ENCODE results near the gene PDE11A. TPM values are rescaled to one million over a fixed set of nuclear protein-coding genes. Genes with fewer than 3 reads are reported as not detected.

Gene PDE11A
- total and polyA plus RNA-seq, 2 of the 8 experiments (the other 6 are each of a cell fraction or from before 2014, with no cell fraction given), result 0.19 to 0.23 TPM

DNA sequence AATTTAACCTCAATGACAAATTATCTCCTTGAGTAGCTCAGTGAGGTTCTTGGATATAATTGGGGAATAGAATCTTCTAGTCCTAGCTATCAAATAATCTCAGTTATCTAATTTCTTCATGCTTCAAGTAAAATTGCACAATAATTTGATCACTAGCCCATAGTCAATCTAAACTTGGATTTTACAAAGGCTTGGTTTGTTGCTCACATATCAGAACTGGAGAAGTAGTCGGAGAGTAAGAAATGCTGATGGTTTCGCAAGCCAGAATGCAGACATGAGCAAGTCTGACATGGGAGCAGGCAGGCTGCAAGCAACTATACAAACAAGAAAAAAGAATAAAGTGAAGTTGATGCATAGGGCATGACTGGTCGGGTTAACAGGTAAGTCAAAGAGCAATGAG is 11.7 kb upstream of the PDE11A start:
- Histone ChIP-seq H4K5ac (ENCODE audit: insufficient read length, low read depth, low read length) (no peak overlapping the region), H3K23me2 (ENCODE audit: low read depth, low read length) (no peaks in the 10 kb centered on the region), H3K4ac (replicated peaks; ENCODE audit: insufficient read length, low read depth, low read length) (no peak overlapping the region), H2AFZ (ENCODE audit: low read length) (no peak overlapping the region), H4K91ac (replicated peaks; ENCODE audit: insufficient read length, low read length) (no peak overlapping the region), H4K20me1 (replicated peaks in 1 of 2; ENCODE audit: control insufficient read depth in 1 of 2, insufficient read depth in 2 of 2, low read length in 2 of 2) (no peaks in the 10 kb centered on the region), H2BK120ac (replicated peaks; ENCODE audit: low read depth, low read length) (no peak overlapping the region), H3K56ac (replicated peaks; ENCODE audit: insufficient read length, low read depth, low read length) (no peak overlapping the region), H3K9ac (replicated peaks in 1 of 4; ENCODE audit: extremely low read depth in 1 of 4, low read depth in 3 of 4, low read length in 3 of 4) (no peak overlapping the region), H3K4me2 (ENCODE audit: insufficient read depth in 1 of 2, low read depth in 2 of 2, low read length in 2 of 2) (no peak overlapping the region), H2AK5ac (ENCODE audit: low read depth, low read length) (no peak overlapping the region), H4K8ac (ENCODE audit: extremely low read depth, insufficient read depth, low read length) (no peak overlapping the region), H2BK5ac (ENCODE audit: low read depth, low read length) (no peak overlapping the region), H2BK15ac (ENCODE audit: low read length) (no peak overlapping the region), H3K9me3 (ENCODE audit: insufficient read depth in 2 of 2, low read depth in 1 of 2, low read length in 1 of 2) (peaks cover 2% of the 10 kb centered on the region in 2 experiments; a peak in 1 of 4 replicates), H3K27me3 (replicated peaks in 1 of 4; ENCODE audit: control insufficient read depth in 3 of 4, extremely low read depth in 1 of 4, insufficient read depth in 3 of 4, low read length in 3 of 4) (no peaks in the 10 kb centered on the region), H3K14ac (ENCODE audit: insufficient read length) (no peak overlapping the region), H3K4me1 (replicated peaks in 1 of 4; ENCODE audit: control insufficient read depth in 3 of 4, insufficient read depth in 4 of 4, low read length in 3 of 4) (peaks cover 0 to 3% (median under 1%) of the 10 kb centered on the region in 4 experiments; a peak in 1 of 7 replicates), H3K23ac (ENCODE audit: insufficient read length) (no peak overlapping the region), H3K36me3 (ENCODE audit: control insufficient read depth in 2 of 4, insufficient read depth in 4 of 4, low read length in 3 of 4) (no peaks in the 10 kb centered on the region), H3K27ac (ENCODE audit: low read depth, low read length) (no peak overlapping the region), H3K4me3 (ENCODE audit: extremely low read depth in 1 of 4, insufficient read depth in 2 of 4, low read depth in 3 of 4, low read length in 4 of 4) (no peak overlapping the region), H2BK20ac (ENCODE audit: low read length) (no peak overlapping the region), H3K18ac (ENCODE audit: extremely low read depth, low read length) (no peak overlapping the region), H2BK12ac (ENCODE audit: low read depth, low read length) (no peak overlapping the region), H3K79me2 (ENCODE audit: control insufficient read depth in 1 of 2, insufficient read depth in 2 of 2, low read length in 2 of 2) (no peaks in the 10 kb centered on the region), H3K79me1 (ENCODE audit: low read depth, low read length) (no peaks in the 10 kb centered on the region)
- WGBS, 2 experiments (ENCODE audit: extremely low coverage in 1 of 2, insufficient coverage in 1 of 2, insufficient read length in 1 of 2, insufficient replicate concordance in 2 of 2, low coverage in 1 of 2, low lambda C conversion rate in 2 of 2, missing lambda C conversion rate in 1 of 2), result 85% methylated on average over 3 of the region's 3 CpGs; no CpG with 5 or more reads in 1 of the 2 experiments
- DNase-seq (ENCODE audit: low read depth in 1 of 2, low spot score in 2 of 2), result no peak
- FAIRE-seq, result no peak
- TF ChIP-seq CHD2 (IDR thresholded peaks at IDR 0.05; ENCODE audit: low read length), result no peak
- no peak for TF ChIP-seq NRF1 (IDR thresholded peaks at IDR 0.05; ENCODE audit: low read depth, low read length)
- no peak for TF ChIP-seq ASH2L (IDR thresholded peaks at IDR 0.05; ENCODE audit: low read length)
- TF ChIP-seq GTF2F1 (IDR thresholded peaks at IDR 0.05; ENCODE audit: borderline replicate concordance, low read depth, low read length), result no peak
- TF ChIP-seq, protein P1, sequence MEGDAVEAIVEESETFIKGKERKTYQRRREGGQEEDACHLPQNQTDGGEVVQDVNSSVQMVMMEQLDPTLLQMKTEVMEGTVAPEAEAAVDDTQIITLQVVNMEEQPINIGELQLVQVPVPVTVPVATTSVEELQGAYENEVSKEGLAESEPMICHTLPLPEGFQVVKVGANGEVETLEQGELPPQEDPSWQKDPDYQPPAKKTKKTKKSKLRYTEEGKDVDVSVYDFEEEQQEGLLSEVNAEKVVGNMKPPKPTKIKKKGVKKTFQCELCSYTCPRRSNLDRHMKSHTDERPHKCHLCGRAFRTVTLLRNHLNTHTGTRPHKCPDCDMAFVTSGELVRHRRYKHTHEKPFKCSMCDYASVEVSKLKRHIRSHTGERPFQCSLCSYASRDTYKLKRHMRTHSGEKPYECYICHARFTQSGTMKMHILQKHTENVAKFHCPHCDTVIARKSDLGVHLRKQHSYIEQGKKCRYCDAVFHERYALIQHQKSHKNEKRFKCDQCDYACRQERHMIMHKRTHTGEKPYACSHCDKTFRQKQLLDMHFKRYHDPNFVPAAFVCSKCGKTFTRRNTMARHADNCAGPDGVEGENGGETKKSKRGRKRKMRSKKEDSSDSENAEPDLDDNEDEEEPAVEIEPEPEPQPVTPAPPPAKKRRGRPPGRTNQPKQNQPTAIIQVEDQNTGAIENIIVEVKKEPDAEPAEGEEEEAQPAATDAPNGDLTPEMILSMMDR (IDR thresholded peaks at IDR 0.05; ENCODE audit: control extremely low read depth in 1 of 3, insufficient read depth in 1 of 3, low read depth in 1 of 3, low read length in 3 of 3), result no peak
- no peak for TF ChIP-seq TAF1 (IDR thresholded peaks at IDR 0.05; ENCODE audit: low read depth, low read length)
- no peak for TF ChIP-seq SIN3A (conservative IDR thresholded peaks at IDR 0.05 in 1 of 2, IDR thresholded peaks at IDR 0.05 in 1 of 2; ENCODE audit: low read depth in 1 of 2, low read length in 2 of 2)
- TF ChIP-seq CREB1 (IDR thresholded peaks at IDR 0.05), result no peak
- TF ChIP-seq ZNF274 (IDR thresholded peaks at IDR 0.05; ENCODE audit: borderline replicate concordance, extremely low read depth, low read length), result no peak
- ChIA-PET POLR2A (ENCODE audit: partially characterized antibody) (no interaction called here), CTCF (ENCODE audit: partially characterized antibody) (interaction anchor here (1.2 to 1.4 kb wide), 3 partner anchors 17 to 100 kb away, joined by 3 to 4 read pairs (median 3); no protein-coding TSS in a partner anchor)

All from H1 (cell line).